Placental pericyte (primary cell): ENCODE results near the gene KHK. TPM values are rescaled to one million over a fixed set of nuclear protein-coding genes. Genes with fewer than 3 reads are reported as not detected.

ENCODE experiments used
- total RNA-seq: library from RNA; depleted of rRNA; stranded (reverse); fragments of >200 nt; gene quantifications from 2 replicates; pipeline ENCODE4 v1.2.3, GENCODE V29; 2012

The KHK gene
- 0.22 and 1.3 TPM in 2 replicates for total RNA-seq

DNA sequence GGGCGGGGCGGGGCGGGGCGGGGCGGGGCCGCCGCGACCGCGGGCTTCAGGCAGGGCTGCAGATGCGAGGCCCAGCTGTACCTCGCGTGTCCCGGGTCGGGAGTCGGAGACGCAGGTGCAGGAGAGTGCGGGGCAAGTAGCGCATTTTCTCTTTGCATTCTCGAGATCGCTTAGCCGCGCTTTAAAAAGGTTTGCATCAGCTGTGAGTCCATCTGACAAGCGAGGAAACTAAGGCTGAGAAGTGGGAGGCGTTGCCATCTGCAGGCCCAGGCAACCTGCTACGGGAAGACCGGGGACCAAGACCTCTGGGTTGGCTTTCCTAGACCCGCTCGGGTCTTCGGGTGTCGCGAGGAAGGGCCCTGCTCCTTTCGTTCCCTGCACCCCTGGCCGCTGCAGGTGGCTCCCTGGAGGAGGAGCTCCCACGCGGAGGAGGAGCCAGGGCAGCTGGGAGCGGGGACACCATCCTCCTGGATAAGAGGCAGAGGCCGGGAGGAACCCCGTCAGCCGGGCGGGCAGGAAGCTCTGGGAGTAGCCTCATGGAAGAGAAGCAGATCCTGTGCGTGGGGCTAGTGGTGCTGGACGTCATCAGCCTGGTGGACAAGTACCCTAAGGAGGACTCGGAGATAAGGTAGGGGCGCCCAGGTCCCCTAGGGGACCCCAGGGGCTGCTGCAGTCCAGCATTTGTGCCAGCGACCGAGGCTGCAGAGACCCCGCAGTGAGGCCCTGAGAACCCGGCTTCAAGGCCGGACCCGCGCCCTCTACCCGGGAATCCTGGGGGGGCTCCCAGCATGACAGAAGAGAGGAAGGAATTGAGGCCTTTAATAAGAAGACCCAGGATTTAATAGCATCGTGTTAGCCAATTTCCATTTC is at the start of gene KHK:
Gene KHK (plus strand): TSS at position 49 of the 870 bp plus-strand sequence. CDS start 488 bp downstream, at position 537.

DNA sequence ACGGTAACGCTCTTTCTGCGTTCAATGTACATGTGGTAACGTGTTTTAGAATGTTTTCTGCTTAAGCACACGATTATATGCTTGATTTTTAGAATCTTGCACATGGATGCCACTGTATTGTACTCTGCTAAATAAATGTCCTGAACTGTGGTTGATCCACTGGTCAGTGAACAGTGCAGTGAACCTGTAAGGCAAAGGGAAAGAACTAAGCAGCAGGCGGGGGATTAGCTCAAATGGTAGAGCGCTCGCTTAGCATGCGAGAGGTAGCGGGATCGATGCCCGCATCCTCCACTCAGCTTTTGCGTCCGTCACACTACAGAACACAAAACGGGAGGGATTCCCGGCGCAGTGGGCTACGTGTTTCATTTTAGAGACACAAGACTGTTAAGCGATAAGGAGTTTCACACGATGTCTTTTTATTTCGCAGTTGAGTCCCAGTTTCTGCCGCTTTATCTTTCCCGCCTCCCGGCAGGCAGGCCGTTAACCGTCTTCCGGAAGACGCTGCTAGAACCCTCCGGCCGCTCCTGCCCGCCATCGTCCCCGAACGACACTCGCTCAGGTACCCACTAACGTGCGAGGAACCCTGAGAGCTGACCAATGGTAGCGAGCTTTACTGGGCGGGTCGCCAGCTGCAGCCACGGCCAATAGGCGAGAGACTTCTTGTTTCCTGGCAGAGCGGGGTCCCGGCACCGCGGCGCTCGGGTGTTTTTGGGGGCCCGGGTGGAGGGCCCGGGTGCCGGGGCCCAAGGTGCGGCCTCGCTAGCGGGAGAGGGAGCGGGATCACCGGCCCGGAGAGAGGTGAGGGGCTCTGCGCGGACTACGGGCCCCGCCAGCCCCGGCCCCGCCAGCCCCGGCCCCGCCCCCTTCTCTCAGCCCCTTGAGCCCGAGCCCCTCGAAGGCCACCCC is 35.3 kb upstream of the KHK start, which contains the start of gene AGBL5:
Gene AGBL5 (plus strand): TSS at position 673 of the 906 bp plus-strand sequence. CDS start 1,291 bp downstream, outside the sequence.

DNA sequence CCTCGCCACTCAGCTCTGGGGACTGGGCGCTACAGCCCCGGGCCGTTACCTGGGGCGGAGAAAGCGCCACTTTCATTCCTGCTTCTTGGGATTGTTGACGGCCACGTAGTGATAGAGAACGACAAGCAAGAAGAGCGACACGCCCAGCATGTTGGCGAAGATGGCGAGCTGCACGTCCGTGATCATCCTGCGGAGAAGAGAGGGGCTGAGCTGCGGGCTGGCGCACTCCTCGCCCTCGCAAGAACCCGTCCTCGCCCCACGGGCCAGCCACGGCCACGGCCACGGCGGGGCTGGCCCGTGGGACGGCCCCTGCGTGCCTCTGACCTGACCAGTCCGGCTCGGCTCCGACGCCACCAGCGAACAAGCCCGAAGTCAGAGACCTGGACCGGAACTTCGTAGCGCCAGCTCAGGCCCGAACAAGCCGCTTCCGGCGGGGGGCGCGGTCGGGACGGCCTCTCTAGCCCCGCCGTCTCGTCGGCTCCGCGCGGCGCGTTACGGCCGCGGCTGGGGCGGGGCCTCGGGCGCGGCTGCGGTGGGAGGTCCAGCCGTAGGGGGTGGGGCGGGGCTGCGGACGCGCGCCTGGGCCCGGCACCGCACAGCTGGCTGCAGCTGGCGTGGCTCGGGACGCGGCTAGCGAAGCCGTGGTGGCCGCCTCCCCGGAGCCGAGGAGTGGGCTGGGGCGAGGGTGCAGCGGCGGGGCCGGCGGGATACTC is 15.1 kb upstream of the KHK start, which contains the start of gene OST4:
Gene OST4 (minus strand): TSS at position 378 of the 713 bp plus-strand sequence.

DNA sequence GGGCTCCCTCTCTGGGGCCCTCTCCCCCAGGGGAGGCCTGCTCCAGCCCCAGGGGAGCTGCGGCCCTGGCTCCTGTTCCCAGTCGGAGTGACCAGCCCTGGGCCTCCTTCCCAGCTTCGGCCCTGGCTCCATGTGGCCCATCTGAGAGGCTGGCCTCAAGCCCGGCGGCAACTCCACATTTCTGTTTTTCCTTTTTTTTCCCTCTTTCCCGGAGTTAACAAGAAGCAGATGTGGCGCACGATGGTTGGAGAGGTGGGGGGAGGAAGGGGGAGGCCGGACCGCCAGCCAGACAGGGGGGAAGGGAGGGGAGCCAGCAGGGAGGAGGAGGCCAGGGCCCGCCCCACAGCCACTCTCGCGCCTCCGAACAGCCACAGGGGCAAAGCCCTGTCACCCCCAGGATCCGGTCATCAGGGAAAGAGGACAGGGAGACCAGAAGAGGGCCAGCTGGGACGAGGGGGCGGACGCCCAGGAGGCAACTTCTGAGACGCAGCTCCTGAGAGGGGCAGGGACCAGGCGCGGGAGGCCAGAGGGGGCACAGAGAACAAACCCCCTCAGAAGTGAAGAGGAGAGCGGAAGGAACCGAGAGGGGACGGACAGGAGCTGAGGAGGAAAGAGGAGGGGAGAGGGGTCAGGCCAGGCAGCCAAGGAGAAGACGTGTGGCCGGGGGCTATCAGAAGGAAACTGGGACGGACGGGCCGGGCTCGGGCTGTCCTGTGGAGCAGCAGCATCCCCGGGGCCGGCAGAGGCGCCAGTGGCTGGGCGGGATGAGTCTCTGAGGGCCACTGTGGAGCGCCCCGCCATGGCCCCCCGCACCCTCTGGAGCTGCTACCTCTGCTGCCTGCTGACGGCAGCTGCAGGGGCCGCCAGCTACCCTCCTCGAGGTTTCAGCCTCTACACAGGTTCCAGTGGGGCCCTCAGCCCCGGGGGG is 8.0 kb upstream of the KHK start, which contains the start of gene EMILIN1:
Gene EMILIN1 (plus strand): TSS at position 349 of the 928 bp plus-strand sequence. CDS start 451 bp downstream, at position 800.

DNA sequence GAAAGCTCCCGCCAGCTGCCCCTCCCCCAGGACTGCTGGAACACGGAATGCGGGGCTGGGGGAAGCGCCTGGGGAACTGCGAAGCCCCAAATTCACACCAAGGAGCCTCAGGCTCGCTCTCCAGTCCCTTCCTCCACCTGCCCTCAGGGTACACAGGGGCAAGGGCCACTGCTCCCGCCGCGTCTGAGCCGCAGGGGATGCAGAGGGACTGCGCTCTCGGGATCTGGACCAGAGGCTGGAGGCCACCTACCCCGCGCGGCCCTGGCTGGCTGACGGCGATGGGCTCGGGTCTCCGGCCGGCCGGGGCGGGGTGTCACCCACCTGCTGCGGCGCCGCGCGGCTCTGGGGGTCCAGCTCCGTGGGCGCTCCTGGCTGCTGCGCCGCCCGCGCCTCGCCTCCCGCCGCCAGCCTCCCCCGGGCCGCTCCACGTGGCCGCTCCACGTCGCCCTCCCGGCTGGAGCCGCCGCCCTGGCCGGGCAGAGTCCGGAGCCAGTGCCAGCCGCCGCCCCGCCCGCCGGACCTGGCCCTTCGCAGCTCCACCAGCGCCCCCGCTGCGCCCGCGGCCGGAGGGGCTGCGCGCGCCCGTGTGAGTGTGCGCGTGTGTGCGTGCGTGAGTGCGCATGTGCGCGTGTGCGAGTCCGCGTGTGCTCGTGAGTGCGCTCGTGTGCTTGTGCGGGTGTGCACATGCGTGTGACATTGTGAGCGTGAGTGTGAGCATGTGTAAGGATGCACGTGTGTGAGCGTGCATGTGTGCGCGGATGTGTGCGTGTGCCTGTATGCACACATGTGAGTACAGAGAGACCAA is 32.2 kb downstream of the KHK start, which contains the start of gene CGREF1:
Gene CGREF1 (minus strand): TSS at position 604 of the 805 bp plus-strand sequence. CDS start 14,762 bp downstream, outside the sequence.

DNA sequence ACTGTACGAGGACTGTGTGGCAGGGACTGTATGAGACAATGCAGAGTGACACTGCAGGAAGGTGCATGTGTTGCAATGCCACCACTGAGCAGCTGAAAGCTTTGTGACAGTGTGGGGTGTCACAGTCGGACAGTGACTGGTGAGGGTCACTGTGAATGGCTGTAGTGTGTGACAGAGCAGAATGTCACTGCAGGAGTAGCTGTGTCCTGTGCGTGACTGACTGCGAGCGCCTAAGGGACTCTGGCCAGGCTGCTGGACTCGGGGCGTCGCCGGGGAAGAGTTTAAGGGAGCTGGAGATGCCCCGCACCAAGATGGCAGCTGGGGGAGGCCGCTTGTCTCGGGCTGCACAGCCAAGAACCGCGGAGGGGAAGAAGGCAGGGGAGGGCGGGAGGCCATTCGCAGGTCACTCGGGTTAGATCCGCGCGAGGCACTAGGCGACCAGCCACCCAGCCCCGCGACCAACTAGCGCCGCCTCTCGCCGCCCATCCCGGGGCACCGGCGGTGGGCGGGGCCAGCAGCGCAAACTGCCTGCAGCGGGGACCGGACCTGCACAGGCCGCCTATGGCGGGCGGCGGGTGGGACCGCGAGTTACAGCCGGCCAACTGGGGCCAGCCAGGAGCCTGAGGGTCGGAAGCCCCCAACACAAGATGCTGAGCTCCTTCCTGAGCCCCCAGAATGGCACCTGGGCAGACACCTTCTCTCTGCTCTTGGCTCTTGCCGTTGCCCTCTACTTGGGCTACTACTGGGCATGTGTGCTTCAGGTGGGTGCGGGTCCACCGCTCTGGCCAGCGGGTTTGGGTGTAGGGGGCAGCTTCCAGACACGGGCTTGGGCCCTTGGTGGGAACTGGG is 37.0 kb downstream of the KHK start, which contains the start of gene ABHD1:
Gene ABHD1 (plus strand): TSS at position 514 of the 849 bp plus-strand sequence. CDS start 134 bp downstream, at position 648.

DNA sequence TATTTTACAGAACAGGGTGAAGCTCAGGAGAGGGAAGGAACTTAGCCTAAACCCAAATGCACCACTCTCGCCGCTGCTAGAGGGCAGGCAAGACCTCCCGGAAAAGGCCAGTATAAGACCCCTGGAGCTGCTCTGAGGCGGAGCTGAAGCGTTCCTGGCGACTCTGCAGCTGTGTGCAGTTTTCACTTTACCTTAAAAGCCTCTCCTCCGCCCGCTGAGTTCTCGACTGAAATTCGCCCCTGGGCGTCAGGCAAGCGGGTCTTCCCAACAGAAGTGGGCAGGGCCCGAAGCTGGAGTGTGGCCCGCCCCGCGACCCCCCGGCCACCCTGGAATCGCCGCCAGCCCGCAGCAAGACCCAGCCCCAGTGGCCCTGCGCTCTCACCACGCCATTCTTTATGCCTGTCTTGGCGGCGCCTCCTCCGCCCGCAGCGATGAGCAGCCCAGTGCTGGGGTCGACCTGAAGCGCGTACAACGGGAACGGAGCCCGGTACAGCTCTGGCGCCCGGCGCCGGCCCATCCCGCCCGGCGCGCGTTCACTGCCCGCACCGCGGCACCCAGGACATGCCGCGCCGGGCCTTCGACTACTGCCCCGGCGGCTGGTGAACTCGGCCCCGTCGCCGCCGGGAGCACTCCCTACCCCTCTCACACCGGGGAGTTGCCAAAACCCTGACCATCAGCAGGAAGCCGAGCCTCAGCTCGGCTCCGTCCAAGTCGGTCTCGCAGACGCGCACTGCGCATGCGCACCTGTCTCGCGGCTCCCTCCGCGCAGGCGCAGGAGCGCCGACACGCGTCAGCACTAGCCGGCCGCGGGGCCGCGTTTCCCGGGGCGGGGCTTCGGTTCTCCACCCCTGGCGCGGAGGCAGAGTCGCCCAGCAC is 47.6 kb downstream of the KHK start, which contains the start of gene PREB:
Gene PREB (minus strand): TSS at position 732 of the 876 bp plus-strand sequence. CDS start 215 bp downstream, at position 517.

DNA sequence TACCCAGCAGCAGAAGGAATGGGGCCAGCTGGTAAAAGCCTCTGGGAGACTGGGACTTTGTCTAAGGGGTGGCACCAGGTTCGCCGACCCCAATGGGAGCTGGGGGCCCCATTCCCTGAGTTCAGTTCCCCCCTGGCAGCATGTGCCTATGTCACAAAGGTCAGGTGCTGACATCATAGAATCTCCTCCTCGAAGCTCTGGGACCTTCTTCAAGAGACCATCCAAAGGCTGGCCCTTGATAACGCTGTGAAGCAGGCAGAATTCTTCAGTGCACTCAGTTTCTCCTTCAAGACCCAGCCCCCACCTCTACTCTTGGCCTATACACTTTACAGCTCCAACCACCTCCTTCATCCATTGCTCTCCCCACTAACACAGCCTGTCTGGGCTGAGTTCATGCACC is 52.7 kb downstream of the KHK start, which contains the start of gene PRR30:
Gene PRR30 (minus strand): TSS at position 101 of the 400 bp plus-strand sequence. CDS start 1,081 bp downstream, outside the sequence.

DNA sequence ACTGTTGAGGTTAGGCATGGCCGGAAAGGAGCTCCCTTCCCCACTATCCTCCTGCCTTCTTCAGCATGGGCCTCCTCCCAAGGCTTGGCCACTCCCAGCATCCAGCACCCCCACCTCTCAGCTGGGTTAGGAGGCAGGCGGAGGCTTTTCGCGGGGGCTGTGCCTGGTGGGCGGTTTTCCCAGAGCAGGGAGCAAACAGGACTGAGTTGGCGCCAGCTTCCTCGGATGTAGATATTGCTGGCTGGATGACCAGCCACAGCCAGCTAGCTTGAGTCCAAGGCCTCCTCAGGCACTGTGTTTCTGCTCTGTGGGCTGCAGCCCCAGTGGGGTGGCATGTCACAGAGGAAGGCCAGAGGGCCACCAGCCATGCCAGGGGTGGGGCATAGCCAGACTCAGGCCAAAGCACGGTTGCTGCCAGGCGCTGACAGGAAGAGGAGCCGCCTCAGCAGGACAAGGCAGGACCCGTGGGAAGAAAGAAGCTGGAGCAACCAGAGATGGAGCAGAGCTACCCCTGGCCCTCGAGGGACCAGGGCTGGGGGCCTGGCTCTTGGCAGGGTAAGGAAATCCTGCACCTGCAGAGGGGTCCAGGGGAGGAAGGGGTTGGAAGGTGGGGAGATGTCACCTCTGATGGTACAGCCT is 62.3 kb downstream of the KHK start, which contains the start of gene TCF23:
Gene TCF23 (plus strand): TSS at position 204 of the 639 bp plus-strand sequence. CDS start 130 bp downstream, at position 334.

Other genes with a start within 250 kb of the KHK start
- gene DPYSL5, start 238.6 kb upstream of the KHK start, total RNA-seq: not detected in 2 replicates
- 4.2 and 7.2 TPM in 2 replicates for gene MAPRE3, start 116.1 kb upstream of the KHK start, total RNA-seq
- gene TMEM214, start 53.8 kb upstream of the KHK start, total RNA-seq: 74.2 and 98.0 TPM in 2 replicates
- gene AGBL5, start 35.1 kb upstream of the KHK start, total RNA-seq: 24.9 TPM in 2 replicates
- 124 and 174 TPM in 2 replicates for gene OST4, start 15.1 kb upstream of the KHK start, total RNA-seq
- gene EMILIN1, start 8.2 kb upstream of the KHK start, total RNA-seq: 189 and 203 TPM in 2 replicates
- 0.88 TPM in 1 of 2 replicates, not detected in the other for gene CGREF1, start 32.4 kb downstream of the KHK start, total RNA-seq
- not detected in 2 replicates for gene ABHD1, start 37.0 kb downstream of the KHK start, total RNA-seq
- 76.7 and 108 TPM in 2 replicates for gene PREB, start 47.9 kb downstream of the KHK start, total RNA-seq
- gene PRR30, start 52.6 kb downstream of the KHK start, total RNA-seq: not detected in 2 replicates
- gene TCF23, start 62.2 kb downstream of the KHK start, total RNA-seq: not detected in 2 replicates
- 143 and 170 TPM in 2 replicates for gene ATRAID, start 125.3 kb downstream of the KHK start, total RNA-seq
- 39.6 and 59.4 TPM in 2 replicates for gene SLC5A6, start 125.5 kb downstream of the KHK start, total RNA-seq
- gene CAD, start 130.6 kb downstream of the KHK start, total RNA-seq: 34.4 and 72.2 TPM in 2 replicates
- 0.14 TPM in 1 of 2 replicates, not detected in the other for gene SLC30A3, start 176.3 kb downstream of the KHK start, total RNA-seq
- not detected in 2 replicates for gene DNAJC5G, start 188.7 kb downstream of the KHK start, total RNA-seq
- gene TRIM54, start 195.7 kb downstream of the KHK start, total RNA-seq: not detected in 2 replicates
- 0.86 and 1.1 TPM in 2 replicates for gene UCN, start 221.7 kb downstream of the KHK start, total RNA-seq
- gene MPV17, start 236.3 kb downstream of the KHK start, total RNA-seq: 64.8 and 67.7 TPM in 2 replicates